Tibial nerve (tissue), 4 donors: ENCODE measurements around the gene MYOM3.

Experiments used
- EP300 ChIP-seq, 2 donors: sonication (generic); formaldehyde crosslinking; IDR thresholded peaks; one replicate each; pipeline ENCODE4 v1.6.1; 2017; ENCODE audit warnings: antibody characterized with exemption in 2 of 2, mild to moderate bottlenecking in 1 of 2
- POLR2A ChIP-seq, 2 donors: fragments of 450-650 bp; IDR thresholded peaks; one replicate each; pipeline ENCODE4 v1.6.1; 2017; ENCODE audit warnings: antibody characterized with exemption in 2 of 2, mild to moderate bottlenecking in 2 of 2, moderate library complexity in 2 of 2
- TF ChIP-seq, protein P1 (sequence below), 5 experiments: fragments of 200-600 bp in 3 of 5; fragments of 450-650 bp in 2 of 5; sonication (generic) in 3 of 5; IDR thresholded peaks; one replicate each; pipeline ENCODE4 v1.5.1; 2016 to 2019; ENCODE audit warnings: antibody characterized with exemption in 5 of 5, mild to moderate bottlenecking in 3 of 5, moderate library complexity in 2 of 5

DNA sequence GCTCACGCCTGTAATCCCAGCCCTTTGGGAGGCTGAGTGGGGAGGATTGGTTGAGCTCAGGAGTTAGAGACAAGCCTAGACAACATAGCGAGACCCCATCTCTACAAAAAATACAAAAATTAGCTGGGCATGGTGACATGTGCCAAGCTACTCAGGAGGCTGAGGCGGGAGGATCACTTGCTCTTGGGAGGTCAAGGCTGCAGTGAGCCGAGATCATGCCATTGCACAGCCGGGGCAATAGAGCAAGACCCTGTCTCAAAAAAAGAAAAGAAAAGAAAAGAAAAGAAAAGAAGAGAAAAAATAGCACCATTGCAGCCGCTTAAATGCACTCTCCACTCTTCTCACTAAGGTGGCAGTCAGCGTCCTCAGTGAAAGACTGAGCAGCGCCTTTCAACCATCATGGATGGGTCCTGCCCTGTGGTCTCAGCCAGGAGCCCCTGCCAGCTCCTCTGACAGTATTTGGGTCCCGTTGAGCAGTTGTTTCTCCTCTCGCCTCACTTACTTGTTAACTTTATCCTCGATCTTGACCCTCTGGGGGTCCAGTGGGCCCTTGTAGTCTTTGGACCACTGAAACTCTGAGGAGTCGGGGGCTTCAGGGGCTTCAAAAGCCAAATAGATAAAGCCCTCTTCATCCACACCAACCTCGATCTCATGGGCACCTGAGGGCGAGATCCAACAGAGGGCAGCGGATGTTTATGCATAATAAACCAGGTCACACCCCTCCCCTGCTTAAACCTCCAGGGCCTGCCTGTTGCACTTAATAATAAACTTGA, 36.9 kb downstream of the MYOM3 start:
- TF ChIP-seq, protein P1, sequence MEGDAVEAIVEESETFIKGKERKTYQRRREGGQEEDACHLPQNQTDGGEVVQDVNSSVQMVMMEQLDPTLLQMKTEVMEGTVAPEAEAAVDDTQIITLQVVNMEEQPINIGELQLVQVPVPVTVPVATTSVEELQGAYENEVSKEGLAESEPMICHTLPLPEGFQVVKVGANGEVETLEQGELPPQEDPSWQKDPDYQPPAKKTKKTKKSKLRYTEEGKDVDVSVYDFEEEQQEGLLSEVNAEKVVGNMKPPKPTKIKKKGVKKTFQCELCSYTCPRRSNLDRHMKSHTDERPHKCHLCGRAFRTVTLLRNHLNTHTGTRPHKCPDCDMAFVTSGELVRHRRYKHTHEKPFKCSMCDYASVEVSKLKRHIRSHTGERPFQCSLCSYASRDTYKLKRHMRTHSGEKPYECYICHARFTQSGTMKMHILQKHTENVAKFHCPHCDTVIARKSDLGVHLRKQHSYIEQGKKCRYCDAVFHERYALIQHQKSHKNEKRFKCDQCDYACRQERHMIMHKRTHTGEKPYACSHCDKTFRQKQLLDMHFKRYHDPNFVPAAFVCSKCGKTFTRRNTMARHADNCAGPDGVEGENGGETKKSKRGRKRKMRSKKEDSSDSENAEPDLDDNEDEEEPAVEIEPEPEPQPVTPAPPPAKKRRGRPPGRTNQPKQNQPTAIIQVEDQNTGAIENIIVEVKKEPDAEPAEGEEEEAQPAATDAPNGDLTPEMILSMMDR (IDR thresholded peaks at IDR 0.05): no peak
- TF ChIP-seq POLR2A (IDR thresholded peaks at IDR 0.05): no peak
- TF ChIP-seq EP300 (IDR thresholded peaks at IDR 0.05): no peak
